ENCODE data around the gene POLDIP2.

Gene POLDIP2

GRCh38 chr17:28390141-28390540 is 32.8 kb upstream of the POLDIP2 start:
- no peak for DNase-seq

DNA sequence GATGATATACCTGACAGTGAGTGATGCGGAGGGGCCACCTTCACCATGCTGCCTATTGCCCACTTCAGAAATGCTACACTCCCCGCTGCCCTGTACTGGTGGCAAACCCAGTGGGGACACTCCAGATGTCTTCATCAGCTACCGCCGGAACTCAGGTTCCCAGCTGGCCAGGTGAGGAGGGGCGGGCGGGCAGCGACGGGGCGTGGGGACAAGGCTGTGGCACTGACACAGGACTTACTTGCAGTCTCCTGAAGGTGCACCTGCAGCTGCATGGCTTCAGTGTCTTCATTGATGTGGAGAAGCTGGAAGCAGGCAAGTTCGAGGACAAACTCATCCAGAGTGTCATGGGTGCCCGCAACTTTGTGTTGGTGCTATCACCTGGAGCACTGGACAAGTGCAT is 30.8 kb upstream of the POLDIP2 start:
- no peak for DNase-seq

DNA sequence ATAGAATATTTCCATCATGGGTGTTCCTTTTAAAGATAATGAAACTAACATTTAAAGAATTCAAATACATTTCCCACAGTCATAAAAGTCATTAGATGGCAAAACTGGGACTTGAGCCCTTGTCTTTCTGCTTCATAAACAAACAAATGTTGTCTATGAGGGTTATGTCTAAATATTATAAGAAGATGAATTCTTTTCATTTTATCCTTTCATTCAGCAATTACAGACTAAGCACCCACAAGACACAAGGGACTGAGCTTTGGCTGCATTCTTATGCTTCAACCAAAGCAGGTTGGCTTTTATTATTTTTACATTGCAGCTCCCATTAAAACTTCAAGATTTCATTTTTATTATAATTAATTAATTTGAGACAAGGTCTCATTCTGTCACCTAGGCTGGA is 29.1 kb upstream of the POLDIP2 start:
- DNase-seq = no peak

DNA sequence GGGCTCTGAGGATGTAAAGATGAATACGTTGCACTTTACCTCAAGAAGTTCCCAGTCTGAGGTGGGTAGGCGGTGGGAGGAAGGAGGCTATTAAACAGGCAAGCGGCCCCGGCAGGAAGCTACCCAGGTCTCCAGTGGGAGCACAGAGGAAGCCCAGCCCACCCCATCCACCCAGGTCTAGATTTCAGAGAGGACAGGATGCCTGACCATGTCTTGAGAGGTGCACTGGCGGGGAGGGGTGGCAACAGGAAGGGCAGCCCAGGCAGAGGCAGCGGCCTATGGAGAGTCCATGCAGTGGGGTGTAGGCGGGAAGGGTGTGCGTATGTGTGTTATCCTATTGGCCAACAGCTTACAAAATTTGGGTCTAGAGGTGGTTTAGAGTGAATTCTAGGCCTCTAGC is 28.1 kb upstream of the POLDIP2 start:
- DNase-seq = peak in 2 of 4 experiments; percentile 14 to 19

DNA sequence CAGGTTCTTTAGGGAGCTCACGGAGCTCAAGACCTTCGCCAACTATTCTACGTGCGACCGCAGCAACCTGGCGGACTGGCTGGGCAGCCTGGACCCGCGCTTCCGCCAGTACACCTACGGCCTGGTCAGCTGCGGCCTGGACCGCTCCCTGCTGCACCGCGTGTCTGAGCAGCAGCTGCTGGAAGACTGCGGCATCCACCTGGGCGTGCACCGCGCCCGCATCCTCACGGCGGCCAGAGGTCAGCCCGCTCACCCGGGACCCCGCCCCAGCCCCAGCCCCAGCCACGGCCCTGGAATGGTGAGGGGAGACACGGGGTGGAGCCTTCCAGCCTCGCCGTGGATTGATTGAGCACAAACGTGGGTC is 27.7 kb upstream of the POLDIP2 start:
- DNase-seq = no peak

- DNase-seq = peak; percentile 66 to 78 (median 74)
These were observed 27.1 kb upstream of the POLDIP2 start for GRCh38 chr17:28384281-28385036.

GRCh38 chr17:28381141-28381825 is 24.0 kb upstream of the POLDIP2 start:
- peak in 3 of 4 experiments; percentile 44 to 77 (median 71) for DNase-seq

GRCh38 chr17:28379814-28380801 is 22.8 kb upstream of the POLDIP2 start:
- peak in 3 of 4 experiments; percentile 59 to 66 (median 66) for DNase-seq

- DNase-seq = no peak
These were observed 15.6 kb upstream of the POLDIP2 start for GRCh38 chr17:28372945-28373274.

DNA sequence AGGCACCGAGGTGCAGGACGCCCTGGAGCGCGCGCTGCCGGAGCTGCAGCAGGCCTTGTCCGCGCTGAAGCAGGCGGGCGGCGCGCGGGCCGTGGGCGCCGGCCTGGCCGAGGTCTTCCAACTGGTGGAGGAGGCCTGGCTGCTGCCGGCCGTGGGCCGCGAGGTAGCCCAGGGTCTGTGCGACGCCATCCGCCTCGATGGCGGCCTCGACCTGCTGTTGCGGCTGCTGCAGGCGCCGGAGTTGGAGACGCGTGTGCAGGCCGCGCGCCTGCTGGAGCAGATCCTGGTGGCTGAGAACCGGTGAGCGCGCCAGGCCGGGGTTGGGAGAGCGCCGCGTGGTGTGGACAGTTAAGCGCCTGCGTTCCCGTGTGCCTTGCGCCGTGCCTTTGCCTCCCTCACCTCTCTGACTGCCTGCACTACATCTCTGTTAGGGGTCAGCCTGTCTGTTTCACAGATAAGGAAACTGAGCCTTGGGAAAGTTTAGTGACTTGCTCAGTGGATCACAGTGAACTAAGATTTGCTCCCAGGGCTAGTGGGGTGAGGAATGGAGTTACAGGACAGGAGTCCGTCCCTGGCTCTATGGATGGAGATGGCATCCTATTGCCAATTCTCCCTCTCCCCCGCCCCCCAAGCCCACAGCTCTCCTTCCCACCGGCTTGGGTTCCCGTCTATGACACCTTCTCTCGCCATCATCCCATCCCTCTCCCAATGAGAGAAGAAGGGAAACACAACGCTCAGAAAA is 15.0 kb upstream of the POLDIP2 start:
- peak in 2 of 4 experiments; percentile 23 to 29 for DNase-seq

DNA sequence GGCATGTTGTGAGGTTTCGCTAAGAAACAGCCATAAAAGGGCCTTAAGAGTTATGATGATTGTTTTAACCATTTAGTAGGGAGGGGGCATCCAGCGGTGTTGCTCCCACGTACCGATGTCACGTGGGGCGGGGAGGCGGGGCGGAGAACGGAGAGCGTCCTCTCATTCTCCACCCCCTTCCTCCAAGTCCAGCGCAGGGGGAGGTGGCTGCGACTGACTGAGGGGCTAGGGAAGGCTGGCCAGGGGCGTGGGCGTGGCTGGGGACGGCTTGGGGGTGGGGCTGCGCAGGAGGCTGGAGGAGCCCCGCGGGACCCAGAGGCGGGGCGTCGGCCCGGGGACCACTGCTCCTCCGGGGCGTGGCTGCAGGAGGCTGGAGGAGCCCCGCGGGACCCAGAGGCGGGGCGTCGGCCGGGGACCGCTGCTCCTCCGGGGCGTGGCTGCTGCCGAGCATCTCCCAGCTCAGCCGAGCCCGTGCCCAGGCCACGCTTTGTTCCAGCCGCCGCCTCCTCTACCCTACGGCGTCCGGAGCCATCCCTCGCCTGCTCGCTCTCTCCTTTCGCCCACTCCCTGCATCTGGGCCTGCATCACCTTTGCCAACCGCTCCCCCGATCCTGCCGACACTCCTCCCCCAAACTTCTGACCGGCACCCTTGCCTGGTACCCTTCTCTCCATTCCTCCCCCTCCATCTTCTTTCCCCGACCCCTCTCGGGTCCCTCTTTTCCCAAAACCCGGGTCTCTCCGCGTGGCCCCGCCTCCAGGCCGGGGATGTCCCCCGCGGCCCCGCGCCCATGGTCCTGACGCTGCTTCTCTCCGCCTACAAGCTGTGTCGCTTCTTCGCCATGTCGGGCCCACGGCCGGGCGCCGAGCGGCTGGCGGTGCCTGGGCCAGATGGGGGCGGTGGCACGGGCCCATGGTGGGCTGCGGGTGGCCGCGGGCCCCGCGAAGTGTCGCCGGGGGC is 14.2 kb upstream of the POLDIP2 start, which contains the start of gene SARM1:
SARM1 (plus strand) TSS at position 450 of the 958 bp plus-strand sequence; CDS start at position 789, 339 bp downstream.
- DNase-seq = peak in 2 of 4 experiments; percentile 51 to 54

GRCh38 chr17:28370744-28371103 is 13.4 kb upstream of the POLDIP2 start:
- DNase-seq = no peak

GRCh38 chr17:28370035-28370743 is 12.9 kb upstream of the POLDIP2 start, which contains the start of gene VTN:
Gene VTN (minus strand): TSS chr17:28370307. CDS start chr17:28370203, 104 bp downstream.
- peak; percentile 43 to 69 (median 62) for DNase-seq

DNA sequence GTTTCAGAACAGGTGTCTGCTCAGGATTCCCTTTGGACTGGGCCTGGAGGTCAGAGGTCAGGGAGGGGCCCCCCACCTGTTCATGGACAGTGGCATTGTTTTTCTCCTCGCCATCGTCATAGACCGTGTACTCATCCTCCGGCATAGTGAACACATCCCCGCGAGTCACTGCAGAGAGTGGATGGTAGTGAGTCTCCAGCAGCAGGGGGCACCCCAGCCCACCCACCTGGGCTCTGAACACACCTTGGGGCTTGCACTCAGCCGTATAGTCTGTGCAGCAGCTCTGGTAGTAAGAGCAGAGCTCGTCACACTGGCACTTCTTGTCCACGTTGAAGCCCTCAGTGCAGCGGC is 12.3 kb upstream of the POLDIP2 start:
- no peak for DNase-seq

DNA sequence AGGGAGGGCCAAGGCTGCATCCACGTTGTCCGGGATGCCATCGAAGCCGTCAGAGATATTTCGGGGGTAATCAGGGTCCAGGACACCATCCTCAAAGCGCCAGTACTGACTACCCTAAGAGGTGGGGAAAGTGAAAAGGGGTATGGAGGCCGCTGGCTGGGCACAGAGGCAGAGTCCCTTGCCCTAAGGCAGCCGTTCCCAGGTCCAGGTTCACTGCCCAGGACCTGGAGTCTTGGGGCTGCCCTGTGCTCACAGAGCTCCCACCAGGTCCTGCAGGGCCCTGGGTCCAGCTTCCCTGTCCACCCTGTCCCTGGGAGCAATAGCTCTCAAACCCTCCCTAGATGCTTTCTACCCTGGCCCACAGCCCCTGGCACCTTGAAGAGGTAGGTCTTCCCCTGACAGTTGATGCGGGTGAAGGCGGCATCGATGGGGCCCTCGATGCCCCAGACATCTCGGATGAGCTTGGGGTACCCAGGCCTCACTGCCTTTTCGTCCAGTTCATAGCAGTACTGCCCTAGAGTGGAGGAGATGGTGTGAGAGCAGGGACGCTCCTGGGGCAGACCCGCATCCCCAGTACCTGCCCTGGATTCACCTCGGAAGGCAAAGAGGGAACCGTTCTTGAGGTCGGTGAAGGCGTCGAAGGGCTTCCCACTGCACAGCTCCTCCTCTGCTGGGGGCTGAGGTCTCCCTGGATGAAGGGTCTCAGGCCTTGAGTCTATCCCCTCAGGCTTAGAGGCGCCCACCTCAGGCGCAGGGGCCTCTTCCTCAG is 11.8 kb upstream of the POLDIP2 start:
- DNase-seq = no peak

- no peak for DNase-seq
These were observed 11.0 kb upstream of the POLDIP2 start for GRCh38 chr17:28368306-28368831.

DNA sequence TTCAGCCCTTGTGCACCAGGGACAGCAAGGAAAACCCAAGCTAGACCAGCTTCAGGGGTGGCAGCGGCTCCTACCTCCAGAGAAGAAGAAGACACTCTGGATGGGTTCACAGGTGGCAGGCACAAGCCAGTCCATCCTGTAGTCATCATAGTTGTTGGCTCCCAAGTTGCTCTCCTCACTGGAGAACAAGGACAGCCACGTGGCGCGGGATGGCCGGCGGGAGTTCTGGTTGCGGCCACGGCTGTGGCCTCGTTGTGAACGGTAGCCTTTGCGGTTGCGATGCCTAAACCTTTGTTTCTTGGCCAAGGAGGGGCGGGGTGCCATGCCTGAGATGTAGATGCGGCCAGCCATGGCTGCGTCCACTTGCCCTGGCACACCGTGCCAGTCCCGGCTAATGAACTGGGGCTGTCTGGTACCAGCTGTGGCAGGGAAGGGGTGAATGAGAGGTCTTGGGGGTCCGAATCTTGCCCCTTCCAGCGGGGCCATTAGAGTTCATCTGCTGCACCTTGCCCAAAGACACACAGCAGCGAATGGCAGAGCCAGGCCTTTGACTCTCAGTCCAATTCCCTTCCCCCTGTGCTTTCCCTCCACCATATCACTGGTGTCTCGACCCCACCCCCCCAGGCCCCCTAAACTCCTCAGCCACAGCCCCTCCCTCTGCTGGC is 10.4 kb upstream of the POLDIP2 start:
- DNase-seq = no peak

DNA sequence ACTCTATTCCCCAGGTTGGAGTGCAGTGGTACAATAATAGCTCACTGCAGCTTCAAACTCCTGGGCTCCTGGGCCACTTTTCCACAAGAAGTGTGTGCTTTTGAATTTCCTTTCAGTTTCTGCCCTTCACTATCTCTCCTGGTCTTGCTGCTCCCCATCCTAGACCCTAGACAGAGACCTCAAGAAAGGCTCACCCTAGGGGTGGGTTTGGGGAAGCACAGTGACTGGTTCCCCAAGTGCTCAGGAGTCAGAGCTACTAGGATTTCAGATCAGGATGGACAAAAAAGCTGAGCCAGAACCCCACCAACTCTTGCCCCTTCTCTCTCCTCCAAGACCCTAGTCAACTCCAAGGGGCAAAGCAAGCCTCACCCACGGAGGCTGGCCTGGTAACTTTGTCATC is 9.3 kb upstream of the POLDIP2 start:
- no peak for DNase-seq

GRCh38 chr17:28365487-28365886 is 8.2 kb upstream of the POLDIP2 start:
- no peak for DNase-seq

Measured in suppressor macrophage (primary cell).